Measurements from ENCODE around the gene LTBP4. TPM values are rescaled to one million over a fixed set of nuclear protein-coding genes. Genes with fewer than 3 reads are reported as not detected.

LTBP4 gene
- polyA plus RNA-seq, 1 of the 3 experiments (the other 2 are of a cell fraction) = 24.8 TPM

- Histone ChIP-seq H3K9ac (no peak overlapping the region), H3K9me3 (no peaks in the 10 kb centered on the region), H2AFZ (ENCODE audit: low read depth) (no peak overlapping the region), H3F3A (replicated peaks; ENCODE audit: insufficient read depth) (peaks cover 4% of the 10 kb centered on the region), H4K20me1 (ENCODE audit: insufficient read depth) (no peaks in the 10 kb centered on the region), H3K9me2 (no peaks in the 10 kb centered on the region), H3K4me3 (ENCODE audit: low read depth in 2 of 2, low read length in 1 of 2) (no peak overlapping the region), H3K4me2 (no peak overlapping the region), H3K27me3 (ENCODE audit: insufficient read depth) (no peaks in the 10 kb centered on the region), H3K79me2 (ENCODE audit: insufficient read depth) (no peaks in the 10 kb centered on the region), H3K36me3 (replicated peaks in 1 of 2; ENCODE audit: control insufficient read depth in 1 of 2, insufficient read depth in 2 of 2, low read length in 1 of 2) (peaks cover 57 to 64% of the 10 kb centered on the region in 2 experiments), H3K4me1 (ENCODE audit: control insufficient read depth in 1 of 2, insufficient read depth in 2 of 2, low read depth in 1 of 2, low read length in 1 of 2) (no peaks in the 10 kb centered on the region), H3K27ac (ENCODE audit: low read depth in 2 of 2, low read length in 1 of 2) (no peak overlapping the region)
- no peak for DNase-seq
- CTCF ChIA-PET = interaction anchor here (0.7 kb wide), 1 partner anchor 39 kb away, joined by 3 read pairs; no protein-coding TSS in a partner anchor
- TF ChIP-seq RAD21 (IDR thresholded peaks at IDR 0.05; ENCODE audit: low read length) = no peak
- TF ChIP-seq SMC3 (IDR thresholded peaks at IDR 0.05; ENCODE audit: low read depth, low read length) = no peak
- no CpG with 5 or more reads among the region's 3 CpGs for WGBS (ENCODE audit: low lambda C conversion rate)
- POLR2A ChIA-PET = no interaction called here
Measured at GRCh38 chr19:40674291-40674690, 73.1 kb downstream of the LTBP4 start.

GRCh38 chr19:40677156-40677555 is 76.0 kb downstream of the LTBP4 start:
- peaks cover 42 to 66% of the 10 kb centered on the region in 2 experiments for H3K36me3 ChIP-seq (replicated peaks in 1 of 2; ENCODE audit: control insufficient read depth in 1 of 2, insufficient read depth in 2 of 2, low read length in 1 of 2)
- H3K27me3 ChIP-seq (ENCODE audit: insufficient read depth) = no peaks in the 10 kb centered on the region
- no peak overlapping the region for H3K4me2 ChIP-seq
- ChIA-PET POLR2A (no interaction called here), CTCF (interaction anchor here (0.7 to 0.8 kb wide), 2 partner anchors 11 to 399 kb away, joined by 3 read pairs; no protein-coding TSS in a partner anchor)
- H3K9me2 ChIP-seq = no peaks in the 10 kb centered on the region
- no peaks in the 10 kb centered on the region for H3K9me3 ChIP-seq
- no peak overlapping the region for H3K9ac ChIP-seq
- no peak overlapping the region for H3K27ac ChIP-seq (ENCODE audit: low read depth in 2 of 2, low read length in 1 of 2)
- H3K4me1 ChIP-seq (ENCODE audit: control insufficient read depth in 1 of 2, insufficient read depth in 2 of 2, low read depth in 1 of 2, low read length in 1 of 2) = no peaks in the 10 kb centered on the region
- no peaks in the 10 kb centered on the region for H3K79me2 ChIP-seq (ENCODE audit: insufficient read depth)
- H3F3A ChIP-seq (replicated peaks; ENCODE audit: insufficient read depth) = no peaks in the 10 kb centered on the region
- WGBS (ENCODE audit: low lambda C conversion rate) = 97% methylated on average over 23 of the region's 23 CpGs
- TF ChIP-seq CHD2 (IDR thresholded peaks at IDR 0.05; ENCODE audit: low read length, partially characterized antibody) (no peak), FOXM1 (IDR thresholded peaks at IDR 0.05; ENCODE audit: low read depth) (no peak), EZH2phosphoT487 (IDR thresholded peaks at IDR 0.05; ENCODE audit: borderline replicate concordance, low read depth) (no peak), RAD21 (IDR thresholded peaks at IDR 0.05; ENCODE audit: low read length) (no peak), IRF3 (IDR thresholded peaks at IDR 0.05; ENCODE audit: low read depth, low read length) (no peak), USF1 (IDR thresholded peaks at IDR 0.05; ENCODE audit: borderline replicate concordance, low read depth) (no peak), NRF1 (IDR thresholded peaks at IDR 0.05; ENCODE audit: low read depth, low read length) (no peak)
- TF ChIP-seq, protein P1, sequence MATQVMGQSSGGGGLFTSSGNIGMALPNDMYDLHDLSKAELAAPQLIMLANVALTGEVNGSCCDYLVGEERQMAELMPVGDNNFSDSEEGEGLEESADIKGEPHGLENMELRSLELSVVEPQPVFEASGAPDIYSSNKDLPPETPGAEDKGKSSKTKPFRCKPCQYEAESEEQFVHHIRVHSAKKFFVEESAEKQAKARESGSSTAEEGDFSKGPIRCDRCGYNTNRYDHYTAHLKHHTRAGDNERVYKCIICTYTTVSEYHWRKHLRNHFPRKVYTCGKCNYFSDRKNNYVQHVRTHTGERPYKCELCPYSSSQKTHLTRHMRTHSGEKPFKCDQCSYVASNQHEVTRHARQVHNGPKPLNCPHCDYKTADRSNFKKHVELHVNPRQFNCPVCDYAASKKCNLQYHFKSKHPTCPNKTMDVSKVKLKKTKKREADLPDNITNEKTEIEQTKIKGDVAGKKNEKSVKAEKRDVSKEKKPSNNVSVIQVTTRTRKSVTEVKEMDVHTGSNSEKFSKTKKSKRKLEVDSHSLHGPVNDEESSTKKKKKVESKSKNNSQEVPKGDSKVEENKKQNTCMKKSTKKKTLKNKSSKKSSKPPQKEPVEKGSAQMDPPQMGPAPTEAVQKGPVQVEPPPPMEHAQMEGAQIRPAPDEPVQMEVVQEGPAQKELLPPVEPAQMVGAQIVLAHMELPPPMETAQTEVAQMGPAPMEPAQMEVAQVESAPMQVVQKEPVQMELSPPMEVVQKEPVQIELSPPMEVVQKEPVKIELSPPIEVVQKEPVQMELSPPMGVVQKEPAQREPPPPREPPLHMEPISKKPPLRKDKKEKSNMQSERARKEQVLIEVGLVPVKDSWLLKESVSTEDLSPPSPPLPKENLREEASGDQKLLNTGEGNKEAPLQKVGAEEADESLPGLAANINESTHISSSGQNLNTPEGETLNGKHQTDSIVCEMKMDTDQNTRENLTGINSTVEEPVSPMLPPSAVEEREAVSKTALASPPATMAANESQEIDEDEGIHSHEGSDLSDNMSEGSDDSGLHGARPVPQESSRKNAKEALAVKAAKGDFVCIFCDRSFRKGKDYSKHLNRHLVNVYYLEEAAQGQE (IDR thresholded peaks at IDR 0.05; ENCODE audit: low read depth, low read length) = no peak
- TF ChIP-seq, protein P2, sequence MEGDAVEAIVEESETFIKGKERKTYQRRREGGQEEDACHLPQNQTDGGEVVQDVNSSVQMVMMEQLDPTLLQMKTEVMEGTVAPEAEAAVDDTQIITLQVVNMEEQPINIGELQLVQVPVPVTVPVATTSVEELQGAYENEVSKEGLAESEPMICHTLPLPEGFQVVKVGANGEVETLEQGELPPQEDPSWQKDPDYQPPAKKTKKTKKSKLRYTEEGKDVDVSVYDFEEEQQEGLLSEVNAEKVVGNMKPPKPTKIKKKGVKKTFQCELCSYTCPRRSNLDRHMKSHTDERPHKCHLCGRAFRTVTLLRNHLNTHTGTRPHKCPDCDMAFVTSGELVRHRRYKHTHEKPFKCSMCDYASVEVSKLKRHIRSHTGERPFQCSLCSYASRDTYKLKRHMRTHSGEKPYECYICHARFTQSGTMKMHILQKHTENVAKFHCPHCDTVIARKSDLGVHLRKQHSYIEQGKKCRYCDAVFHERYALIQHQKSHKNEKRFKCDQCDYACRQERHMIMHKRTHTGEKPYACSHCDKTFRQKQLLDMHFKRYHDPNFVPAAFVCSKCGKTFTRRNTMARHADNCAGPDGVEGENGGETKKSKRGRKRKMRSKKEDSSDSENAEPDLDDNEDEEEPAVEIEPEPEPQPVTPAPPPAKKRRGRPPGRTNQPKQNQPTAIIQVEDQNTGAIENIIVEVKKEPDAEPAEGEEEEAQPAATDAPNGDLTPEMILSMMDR (IDR thresholded peaks at IDR 0.05) = no peak
- no peak overlapping the region for H3K4me3 ChIP-seq (ENCODE audit: low read depth in 2 of 2, low read length in 1 of 2)
- DNase-seq = no peak
- no peaks in the 10 kb centered on the region for H4K20me1 ChIP-seq (ENCODE audit: insufficient read depth)
- H2AFZ ChIP-seq (ENCODE audit: low read depth) = no peak overlapping the region
